Measurements from ENCODE around the gene WDR59.

- TF ChIP-seq CTCF (IDR thresholded peaks at IDR 0.05) (no peak), ZFX (IDR thresholded peaks at IDR 0.05; ENCODE audit: borderline replicate concordance) (no peak)
Measured at GRCh38 chr16:74903901-74904678, 80.8 kb downstream of the WDR59 start.

Measured in 22Rv1 (cell line).